Measurements from ENCODE around the gene RAI14. TPM values are rescaled to one million over a fixed set of nuclear protein-coding genes. Genes with fewer than 3 reads are reported as not detected.

The RAI14 gene
- total RNA-seq, 1 donor from 2014 or later = 1.1 TPM

GRCh38 chr5:34706084-34706483 lies 50.0 kb downstream of the RAI14 start:
- CTCF ChIA-PET = no interaction called here
- intact Hi-C loops (cut with micrococcal nuclease) = no loop called here
- POLR2A ChIA-PET = no interaction called here
- H3K4me1 Mint-ChIP-seq = no peaks in the 10 kb centered on the region
- H3K4me3 Mint-ChIP-seq = no peak overlapping the region
- ATAC-seq (ENCODE audit: low read depth) = no peak
- H3K27ac Mint-ChIP-seq = no peak overlapping the region
- no peaks in the 10 kb centered on the region for H3K36me3 Mint-ChIP-seq (ENCODE audit: low read depth)
- no peaks in the 10 kb centered on the region for H3K9me3 Mint-ChIP-seq
- DNase-seq = no peak
- TF ChIP-seq CTCF (IDR thresholded peaks at IDR 0.05) = no peak
- no peaks in the 10 kb centered on the region for H3K27me3 Mint-ChIP-seq

GRCh38 chr5:34707451-34708107 lies 51.5 kb downstream of the RAI14 start:
- no peaks in the 10 kb centered on the region for H3K27me3 Mint-ChIP-seq
- intact Hi-C loops (cut with micrococcal nuclease) = no loop called here
- no peaks in the 10 kb centered on the region for H3K4me1 Mint-ChIP-seq
- TF ChIP-seq CTCF (IDR thresholded peaks at IDR 0.05) = no peak
- no peak overlapping the region for H3K4me3 Mint-ChIP-seq
- H3K9me3 Mint-ChIP-seq = no peaks in the 10 kb centered on the region
- no peak for ATAC-seq (ENCODE audit: low read depth)
- no peak for DNase-seq
- no peaks in the 10 kb centered on the region for H3K36me3 Mint-ChIP-seq (ENCODE audit: low read depth)
- CTCF ChIA-PET = no interaction called here
- H3K27ac Mint-ChIP-seq = no peak overlapping the region
- POLR2A ChIA-PET = interaction anchor here (0.7 kb wide), 1 partner anchor 28 kb away, joined by 3 read pairs; no protein-coding TSS in a partner anchor

- no peaks in the 10 kb centered on the region for H3K36me3 Mint-ChIP-seq (ENCODE audit: low read depth)
- CTCF ChIA-PET = no interaction called here
Measured at GRCh38 chr5:34708777-34709176, 52.6 kb downstream of the RAI14 start.

GRCh38 chr5:34709861-34710673 lies 53.9 kb downstream of the RAI14 start:
- intact Hi-C loops (cut with micrococcal nuclease) = no loop called here
- Mint-ChIP-seq H3K4me1 (peaks cover 3% of the 10 kb centered on the region), H3K27me3 (peaks cover 2% of the 10 kb centered on the region), H3K9me3 (no peaks in the 10 kb centered on the region), H3K27ac (no peak overlapping the region), H3K36me3 (ENCODE audit: low read depth) (no peaks in the 10 kb centered on the region), H3K4me3 (no peak overlapping the region)
- DNase-seq (no peak), ATAC-seq (ENCODE audit: low read depth) (no peak)
- CTCF ChIA-PET = no interaction called here
- POLR2A ChIA-PET = no interaction called here
- no peak for TF ChIP-seq CTCF (IDR thresholded peaks at IDR 0.05)

More at GRCh38 chr5:34708777-34709176, 52.6 kb downstream of the RAI14 start:
- intact Hi-C loops (cut with micrococcal nuclease) = no loop called here
- DNase-seq (no peak), ATAC-seq (ENCODE audit: low read depth) (no peak)
- no peak overlapping the region for H3K27ac Mint-ChIP-seq
- H3K9me3 Mint-ChIP-seq = no peaks in the 10 kb centered on the region
- H3K4me3 Mint-ChIP-seq = no peak overlapping the region
- peaks cover 2% of the 10 kb centered on the region for H3K27me3 Mint-ChIP-seq
- TF ChIP-seq CTCF (IDR thresholded peaks at IDR 0.05) = no peak
- no peaks in the 10 kb centered on the region for H3K4me1 Mint-ChIP-seq
- POLR2A ChIA-PET = no interaction called here

- Mint-ChIP-seq H3K4me3 (no peak overlapping the region), H3K27me3 (peaks cover 2% of the 10 kb centered on the region), H3K9me3 (no peaks in the 10 kb centered on the region), H3K27ac (no peak overlapping the region), H3K4me1 (peaks cover 3% of the 10 kb centered on the region), H3K36me3 (ENCODE audit: low read depth) (no peaks in the 10 kb centered on the region)
- DNase-seq = no peak
- CTCF ChIA-PET = no interaction called here
- TF ChIP-seq CTCF (IDR thresholded peaks at IDR 0.05) = no peak
- intact Hi-C loops (cut with micrococcal nuclease) = no loop called here
- POLR2A ChIA-PET = no interaction called here
- no peak for ATAC-seq (ENCODE audit: low read depth)
Measured at GRCh38 chr5:34712565-34712964, 56.4 kb downstream of the RAI14 start.

Measured in activated B cell treated with CpG ODN at 0.5 μM for 24 hours (primary cell).